ENCODE results near the gene DNAJC18.

Gene DNAJC18

GRCh38 chr5:139360384-139360783 lies 78.9 kb downstream of the DNAJC18 start:
- DNase-seq: no peak
